Smooth muscle cell (in vitro differentiated cells): ENCODE results near the gene KLHDC7B. TPM values are rescaled to one million over a fixed set of nuclear protein-coding genes. Genes with fewer than 3 reads are reported as not detected.
A peak's percentile ranks its signal among the peaks of the same experiment; 100 is the strongest.

ENCODE experiments used
- DNase-seq: peaks from one replicate; lab custom pipeline; 2025; ENCODE audit not compliant: unreplicated experiment; lab: John Stamatoyannopoulos, UW
- H2AFZ ChIP-seq: fragments of 200-600 bp; sonication (generic); 2 replicates; pipeline ENCODE4 v1.6.0; 2016; ENCODE audit warnings: antibody characterized with exemption, low read depth, mild to moderate bottlenecking
- H3F3A ChIP-seq: fragments of 200-600 bp; sonication (generic); 2 replicates; pipeline ENCODE4 v1.6.0; 2017; ENCODE audit warnings: antibody characterized with exemption, low read depth
- H3K27ac ChIP-seq: fragments of 200-600 bp; sonication (generic); 2 replicates; pipeline ENCODE4 v1.5.1; 2016; ENCODE audit warnings: low read depth, mild to moderate bottlenecking
- H3K27me3 ChIP-seq: fragments of 200-600 bp; sonication (generic); 2 replicates; pipeline ENCODE4 v1.6.1; 2016; ENCODE audit warnings: low read depth, mild to moderate bottlenecking
- H3K36me3 ChIP-seq: fragments of 200-600 bp; sonication (generic); 2 replicates; pipeline ENCODE4 v1.5.1; 2016; ENCODE audit warnings: low read depth
- H3K4me1 ChIP-seq: fragments of 200-600 bp; sonication (generic); 2 replicates; pipeline ENCODE4 v1.5.1; 2016; ENCODE audit warnings: low read depth
- H3K4me2 ChIP-seq: fragments of 200-600 bp; sonication (generic); 2 replicates; pipeline ENCODE4 v1.6.0; 2016; ENCODE audit warnings: mild to moderate bottlenecking
- H3K4me3 ChIP-seq: fragments of 200-600 bp; sonication (generic); 2 replicates; pipeline ENCODE4 v1.5.1; 2016; ENCODE audit warnings: mild to moderate bottlenecking
- H3K79me2 ChIP-seq: fragments of 200-600 bp; sonication (generic); 2 replicates; pipeline ENCODE4 v1.6.0; 2016; ENCODE audit warnings: low read depth, mild to moderate bottlenecking
- H3K9ac ChIP-seq: fragments of 200-600 bp; sonication (generic); 2 replicates; pipeline ENCODE4 v1.6.0; 2016; ENCODE audit warnings: low read depth
- H3K9me3 ChIP-seq: fragments of 200-600 bp; sonication (generic); replicated peaks from 2 replicates; pipeline ENCODE4 v1.5.1; 2016; ENCODE audit warnings: low read depth
- H4K20me1 ChIP-seq: fragments of 200-600 bp; sonication (generic); 2 replicates; pipeline ENCODE4 v1.6.0; 2016; ENCODE audit warnings: low read depth
- WGBS: methylation state at CpG from one replicate; pipeline ENCODE4 v1.1.7; 2016; ENCODE audit warnings: low lambda C conversion rate; 5-methylcytosine and 5-hydroxymethylcytosine counted together
- polyA plus RNA-seq: library from polyadenylated mRNA; unstranded; fragments of >200 nt; fragmentation: Nextera tagmentation; extraction: Ambion mirVana; gene quantifications from 2 replicates; pipeline ENCODE4 v1.2.1, GENCODE V29; 2016
- total RNA-seq: library from RNA; depleted of rRNA; stranded (reverse); fragments of >200 nt; gene quantifications from 2 replicates; pipeline ENCODE4 v1.2.3, GENCODE V29; 2014
- TF ChIP-seq, protein P1 (sequence below): fragments of 200-600 bp; sonication (generic); IDR thresholded peaks from 2 replicates; pipeline ENCODE4 v1.5.1; 2017; ENCODE audit warnings: borderline replicate concordance, mild to moderate bottlenecking, antibody characterized with exemption; ENCODE audit not compliant: insufficient read depth, poor library complexity, severe bottlenecking

KLHDC7B gene
- total and polyA plus RNA-seq, 2 experiments from 2014 or later = 1.1 to 1.5 TPM

DNA sequence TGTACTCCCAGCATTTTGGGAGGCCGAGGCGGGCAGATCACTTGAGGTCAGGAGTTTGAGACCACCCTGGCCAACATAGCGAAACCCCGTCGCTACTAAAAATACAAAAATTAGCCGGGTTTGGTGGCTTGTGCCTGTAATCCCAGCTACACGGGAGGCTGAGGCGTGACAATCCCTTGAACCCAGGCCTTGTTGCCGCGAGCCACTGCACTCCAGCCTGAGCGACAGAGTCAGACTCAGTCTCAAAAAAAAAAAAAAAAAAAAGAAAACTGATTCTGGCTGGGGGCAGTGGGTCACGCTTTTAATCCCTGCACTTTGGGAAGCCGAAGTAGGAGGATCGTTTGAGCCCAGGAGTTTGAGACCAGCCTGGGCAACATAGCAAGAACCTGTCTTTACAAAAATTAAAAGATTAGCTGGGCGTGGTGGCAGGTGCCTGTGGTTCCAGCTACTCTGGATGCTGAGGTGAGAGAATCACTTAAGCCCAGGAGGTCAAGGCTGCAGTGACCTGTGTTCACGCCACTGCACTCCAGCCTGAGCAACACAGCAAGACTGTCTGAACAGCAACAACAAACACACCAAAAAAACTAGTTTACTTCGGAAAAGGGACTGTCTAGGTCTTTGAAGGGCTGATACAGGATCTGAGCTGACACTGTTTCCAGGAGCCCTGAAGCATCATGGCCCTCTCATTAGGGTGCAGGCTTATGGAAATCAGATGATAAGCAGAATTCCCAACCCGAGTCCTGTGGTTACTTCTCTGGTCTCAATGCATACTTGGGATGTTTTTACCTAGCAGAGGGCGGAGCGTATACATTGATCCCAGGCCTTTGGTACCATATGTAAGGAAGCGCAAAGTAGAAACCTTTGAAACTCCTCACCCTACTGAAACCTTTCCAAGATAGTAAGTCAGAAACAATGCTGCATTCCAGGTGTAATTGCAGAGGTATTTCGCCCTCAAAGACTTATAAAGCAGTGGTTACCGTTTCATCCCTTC, 38.7 kb downstream of the KLHDC7B start:
- Histone ChIP-seq H3K4me2 (peak overlapping the region; percentile 92), H2AFZ (no peak overlapping the region), H3K4me3 (no peak overlapping the region), H3K79me2 (peaks cover 13% of the 10 kb centered on the region), H3K4me1 (peaks cover 6% of the 10 kb centered on the region), H4K20me1 (no peaks in the 10 kb centered on the region), H3K27ac (no peak overlapping the region), H3K9ac (no peak overlapping the region), H3K9me3 (no peaks in the 10 kb centered on the region), H3F3A (no peaks in the 10 kb centered on the region), H3K36me3 (no peaks in the 10 kb centered on the region), H3K27me3 (no peaks in the 10 kb centered on the region)
- no peak for DNase-seq
- 89% methylated on average over 23 of the region's 23 CpGs for WGBS
- TF ChIP-seq, protein P1, sequence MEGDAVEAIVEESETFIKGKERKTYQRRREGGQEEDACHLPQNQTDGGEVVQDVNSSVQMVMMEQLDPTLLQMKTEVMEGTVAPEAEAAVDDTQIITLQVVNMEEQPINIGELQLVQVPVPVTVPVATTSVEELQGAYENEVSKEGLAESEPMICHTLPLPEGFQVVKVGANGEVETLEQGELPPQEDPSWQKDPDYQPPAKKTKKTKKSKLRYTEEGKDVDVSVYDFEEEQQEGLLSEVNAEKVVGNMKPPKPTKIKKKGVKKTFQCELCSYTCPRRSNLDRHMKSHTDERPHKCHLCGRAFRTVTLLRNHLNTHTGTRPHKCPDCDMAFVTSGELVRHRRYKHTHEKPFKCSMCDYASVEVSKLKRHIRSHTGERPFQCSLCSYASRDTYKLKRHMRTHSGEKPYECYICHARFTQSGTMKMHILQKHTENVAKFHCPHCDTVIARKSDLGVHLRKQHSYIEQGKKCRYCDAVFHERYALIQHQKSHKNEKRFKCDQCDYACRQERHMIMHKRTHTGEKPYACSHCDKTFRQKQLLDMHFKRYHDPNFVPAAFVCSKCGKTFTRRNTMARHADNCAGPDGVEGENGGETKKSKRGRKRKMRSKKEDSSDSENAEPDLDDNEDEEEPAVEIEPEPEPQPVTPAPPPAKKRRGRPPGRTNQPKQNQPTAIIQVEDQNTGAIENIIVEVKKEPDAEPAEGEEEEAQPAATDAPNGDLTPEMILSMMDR = no peak

DNA sequence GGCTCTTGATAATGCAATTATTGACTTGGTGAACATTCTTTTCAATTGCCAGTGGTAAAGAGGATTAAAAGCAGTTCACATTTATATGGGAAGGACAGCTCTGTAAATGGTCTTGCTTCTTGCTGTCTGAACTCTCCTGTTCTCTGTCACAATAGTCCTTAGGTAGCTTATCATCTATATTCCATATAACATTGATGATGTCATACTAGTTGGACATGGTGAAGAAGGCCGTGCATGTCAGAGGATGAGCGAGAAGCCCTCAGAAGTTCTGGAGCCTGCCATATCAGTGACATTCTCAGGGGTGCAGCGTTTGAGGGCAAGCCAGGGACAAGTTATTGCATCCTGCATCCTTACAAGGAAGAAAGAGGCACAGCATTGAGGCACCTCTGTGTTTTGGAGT, 39.5 kb downstream of the KLHDC7B start:
- Histone ChIP-seq H3K4me3 (no peak overlapping the region), H4K20me1 (no peaks in the 10 kb centered on the region), H3K9me3 (no peaks in the 10 kb centered on the region), H3K4me2 (no peak overlapping the region), H3K27me3 (peaks cover 7% of the 10 kb centered on the region), H3K4me1 (peaks cover 6% of the 10 kb centered on the region), H3K79me2 (peaks cover 13% of the 10 kb centered on the region), H3K36me3 (no peaks in the 10 kb centered on the region), H3K9ac (no peak overlapping the region), H3F3A (no peaks in the 10 kb centered on the region), H3K27ac (no peak overlapping the region), H2AFZ (no peak overlapping the region)
- WGBS = 96% methylated on average over 3 of the region's 3 CpGs
- TF ChIP-seq, protein P1 = no peak
- no peak for DNase-seq

DNA sequence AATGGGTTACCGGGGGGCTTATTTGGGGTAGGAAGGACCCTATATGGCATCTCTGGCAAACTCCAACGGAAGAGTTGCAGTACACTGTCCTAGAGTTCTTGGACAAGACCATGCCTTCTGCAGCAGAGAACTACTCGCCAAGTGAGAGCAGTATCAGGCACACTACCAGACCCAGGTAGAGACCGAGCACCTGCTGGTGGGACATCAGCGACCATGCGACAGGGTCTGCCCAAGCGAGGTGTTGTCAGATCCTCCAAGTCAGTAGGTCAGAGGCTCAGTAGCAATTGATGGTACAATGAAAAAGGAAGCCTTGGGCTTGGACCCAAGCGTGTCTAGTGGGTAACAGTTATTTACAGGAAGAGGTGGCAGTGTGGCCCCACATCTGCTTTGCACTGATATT, 40.1 kb downstream of the KLHDC7B start:
- WGBS = 93% methylated on average over 8 of the region's 8 CpGs
- H4K20me1 ChIP-seq = no peaks in the 10 kb centered on the region
- H3K4me1 ChIP-seq = peaks cover 6% of the 10 kb centered on the region
- peaks cover 7% of the 10 kb centered on the region for H3K27me3 ChIP-seq
- no peaks in the 10 kb centered on the region for H3F3A ChIP-seq
- no peaks in the 10 kb centered on the region for H3K9me3 ChIP-seq
- H3K4me3 ChIP-seq = no peak overlapping the region
- TF ChIP-seq, protein P1 = no peak
- H3K9ac ChIP-seq = no peak overlapping the region
- no peak overlapping the region for H2AFZ ChIP-seq
- H3K4me2 ChIP-seq = no peak overlapping the region
- no peak for DNase-seq
- peaks cover 13% of the 10 kb centered on the region for H3K79me2 ChIP-seq
- no peak overlapping the region for H3K27ac ChIP-seq
- H3K36me3 ChIP-seq = no peaks in the 10 kb centered on the region

- TF ChIP-seq, protein P1 = no peak
- Histone ChIP-seq H3K27ac (no peak overlapping the region), H3K9ac (no peak overlapping the region), H3K36me3 (no peaks in the 10 kb centered on the region), H3F3A (no peaks in the 10 kb centered on the region), H3K4me1 (peaks cover 6% of the 10 kb centered on the region), H3K4me3 (no peak overlapping the region), H3K79me2 (peaks cover 12% of the 10 kb centered on the region), H3K9me3 (no peaks in the 10 kb centered on the region), H4K20me1 (no peaks in the 10 kb centered on the region), H3K4me2 (no peak overlapping the region), H3K27me3 (peaks cover 7% of the 10 kb centered on the region), H2AFZ (no peak overlapping the region)
- no peak for DNase-seq
- 78% methylated on average over 5 of the region's 5 CpGs for WGBS
Measured at GRCh38 chr22:50586416-50586815, 40.7 kb downstream of the KLHDC7B start.
